Measurements from ENCODE around the gene TMEM156. TPM values are rescaled to one million over a fixed set of nuclear protein-coding genes. Genes with fewer than 3 reads are reported as not detected.

Gene TMEM156
- total RNA-seq, 1 donor from 2014 or later, result 29.5 TPM

DNA sequence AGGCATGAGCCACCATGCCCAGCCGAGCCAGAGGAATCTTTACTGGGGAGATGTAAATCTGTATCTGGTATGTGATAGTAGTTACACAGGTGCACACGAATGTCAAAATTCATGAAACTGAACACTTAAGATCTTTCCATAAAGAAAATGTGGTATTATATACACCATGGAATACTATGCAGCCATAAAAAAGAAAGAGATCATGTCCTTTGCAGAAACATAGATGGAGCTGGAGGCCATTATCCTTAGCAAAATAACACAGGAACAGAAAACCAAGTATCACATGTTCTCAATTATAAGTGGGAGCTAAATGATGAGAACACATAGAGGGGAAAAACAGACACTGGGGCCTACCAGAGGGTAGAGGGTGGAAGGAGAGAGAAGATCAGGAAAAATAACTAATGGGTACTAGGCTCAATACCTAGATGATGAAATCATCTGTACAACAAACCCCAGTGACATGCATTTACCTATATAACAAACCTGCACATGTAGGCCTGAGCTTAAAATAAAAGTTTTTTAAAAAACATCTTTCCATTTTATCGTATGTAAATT is 7.8 kb downstream of the TMEM156 start:
- H3K27ac Mint-ChIP-seq, result peak overlapping the region; percentile 71

DNA sequence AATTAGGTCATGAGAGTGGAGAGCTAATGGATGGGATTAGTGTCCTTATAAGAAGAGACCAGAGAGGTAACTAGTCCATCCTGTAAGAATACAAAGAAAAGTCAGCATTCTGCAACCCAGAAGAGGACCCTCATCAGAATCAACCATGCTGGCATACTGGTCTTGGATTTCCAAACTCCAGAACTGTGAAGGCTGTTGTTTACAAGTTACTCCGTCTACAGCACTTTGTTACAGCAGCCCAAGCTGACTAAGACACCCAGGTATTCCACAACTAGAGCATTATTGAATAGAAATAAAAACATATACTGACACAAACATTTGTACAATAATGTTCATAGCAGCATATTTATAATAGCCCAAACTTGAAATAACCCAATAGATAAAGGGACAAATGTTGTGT is 9.2 kb downstream of the TMEM156 start:
- intact Hi-C loops (cut with micrococcal nuclease), result no loop called here
- ChIA-PET POLR2A (interaction anchor here (0.7 to 14.9 kb wide), 2 partner anchors 14 to 21 kb away, joined by 3 to 215 read pairs; no protein-coding TSS in a partner anchor), CTCF (interaction anchor here (0.6 kb wide), 1 partner anchor 23 kb away, joined by 4 read pairs; no protein-coding TSS in a partner anchor)
- Mint-ChIP-seq H3K4me1 (peaks cover 69% of the 10 kb centered on the region), H3K4me3 (no peak overlapping the region), H3K36me3 (ENCODE audit: low read depth) (peaks cover 42% of the 10 kb centered on the region), H3K9me3 (peaks cover 4% of the 10 kb centered on the region), H3K27me3 (no peaks in the 10 kb centered on the region), H3K27ac (peak overlapping the region; percentile 9)
- TF ChIP-seq, protein P1, sequence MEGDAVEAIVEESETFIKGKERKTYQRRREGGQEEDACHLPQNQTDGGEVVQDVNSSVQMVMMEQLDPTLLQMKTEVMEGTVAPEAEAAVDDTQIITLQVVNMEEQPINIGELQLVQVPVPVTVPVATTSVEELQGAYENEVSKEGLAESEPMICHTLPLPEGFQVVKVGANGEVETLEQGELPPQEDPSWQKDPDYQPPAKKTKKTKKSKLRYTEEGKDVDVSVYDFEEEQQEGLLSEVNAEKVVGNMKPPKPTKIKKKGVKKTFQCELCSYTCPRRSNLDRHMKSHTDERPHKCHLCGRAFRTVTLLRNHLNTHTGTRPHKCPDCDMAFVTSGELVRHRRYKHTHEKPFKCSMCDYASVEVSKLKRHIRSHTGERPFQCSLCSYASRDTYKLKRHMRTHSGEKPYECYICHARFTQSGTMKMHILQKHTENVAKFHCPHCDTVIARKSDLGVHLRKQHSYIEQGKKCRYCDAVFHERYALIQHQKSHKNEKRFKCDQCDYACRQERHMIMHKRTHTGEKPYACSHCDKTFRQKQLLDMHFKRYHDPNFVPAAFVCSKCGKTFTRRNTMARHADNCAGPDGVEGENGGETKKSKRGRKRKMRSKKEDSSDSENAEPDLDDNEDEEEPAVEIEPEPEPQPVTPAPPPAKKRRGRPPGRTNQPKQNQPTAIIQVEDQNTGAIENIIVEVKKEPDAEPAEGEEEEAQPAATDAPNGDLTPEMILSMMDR (IDR thresholded peaks at IDR 0.05), result no peak
- ATAC-seq (ENCODE audit: low read depth), result no peak
- no peak for DNase-seq

More for the DNA sequence above, 7.8 kb downstream of the TMEM156 start:
- Mint-ChIP-seq H3K36me3 (ENCODE audit: low read depth) (peaks cover 34% of the 10 kb centered on the region), H3K4me1 (peaks cover 70% of the 10 kb centered on the region), H3K4me3 (no peak overlapping the region), H3K9me3 (peaks cover 4% of the 10 kb centered on the region), H3K27me3 (no peaks in the 10 kb centered on the region)
- ATAC-seq (ENCODE audit: low read depth) (no peak), DNase-seq (no peak)
- POLR2A ChIA-PET, result interaction anchor here (14.9 kb wide), 1 partner anchor 20 kb away, joined by 215 read pairs; no protein-coding TSS in a partner anchor
- TF ChIP-seq, protein P1 (IDR thresholded peaks at IDR 0.05), result no peak
- intact Hi-C loops (cut with micrococcal nuclease), result no loop called here
- CTCF ChIA-PET, result interaction anchor here (1.0 to 1.1 kb wide), 2 partner anchors 19 to 29 kb away, joined by 3 read pairs; no protein-coding TSS in a partner anchor

- Mint-ChIP-seq H3K4me1 (peaks cover 68% of the 10 kb centered on the region), H3K27me3 (no peaks in the 10 kb centered on the region), H3K9me3 (peaks cover 8% of the 10 kb centered on the region), H3K36me3 (ENCODE audit: low read depth) (peaks cover 47% of the 10 kb centered on the region), H3K4me3 (no peak overlapping the region), H3K27ac (no peak overlapping the region)
- ATAC-seq (ENCODE audit: low read depth), result no peak
- POLR2A ChIA-PET, result interaction anchor here (14.9 kb wide), 1 partner anchor 22 kb away, joined by 215 read pairs; no protein-coding TSS in a partner anchor
- TF ChIP-seq, protein P1 (IDR thresholded peaks at IDR 0.05), result no peak
- intact Hi-C loops (cut with micrococcal nuclease), result no loop called here
- no peak for DNase-seq
- CTCF ChIA-PET, result no interaction called here
These were observed 10.0 kb downstream of the TMEM156 start for GRCh38 chr4:39022241-39022640.

DNA sequence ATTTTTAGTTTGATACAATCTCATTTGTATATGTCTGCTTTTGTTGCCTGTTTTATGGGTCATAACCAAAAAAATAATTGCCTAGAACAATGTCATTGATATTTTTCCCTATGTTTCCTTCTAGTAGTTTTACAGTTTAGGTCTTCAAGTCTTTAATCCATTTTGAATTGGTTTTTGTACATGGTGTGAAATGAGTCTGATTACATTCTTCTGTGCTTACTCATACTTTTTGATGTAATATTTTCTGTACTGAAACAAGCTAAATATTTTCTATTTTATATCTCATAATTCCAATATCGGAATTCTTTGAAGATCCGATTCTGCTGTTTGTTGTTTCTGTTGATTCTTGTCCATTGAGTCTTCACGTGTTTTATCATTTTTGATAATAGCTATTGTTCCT is 10.6 kb downstream of the TMEM156 start:
- Mint-ChIP-seq H3K27me3 (no peaks in the 10 kb centered on the region), H3K36me3 (ENCODE audit: low read depth) (peaks cover 49% of the 10 kb centered on the region)

DNA sequence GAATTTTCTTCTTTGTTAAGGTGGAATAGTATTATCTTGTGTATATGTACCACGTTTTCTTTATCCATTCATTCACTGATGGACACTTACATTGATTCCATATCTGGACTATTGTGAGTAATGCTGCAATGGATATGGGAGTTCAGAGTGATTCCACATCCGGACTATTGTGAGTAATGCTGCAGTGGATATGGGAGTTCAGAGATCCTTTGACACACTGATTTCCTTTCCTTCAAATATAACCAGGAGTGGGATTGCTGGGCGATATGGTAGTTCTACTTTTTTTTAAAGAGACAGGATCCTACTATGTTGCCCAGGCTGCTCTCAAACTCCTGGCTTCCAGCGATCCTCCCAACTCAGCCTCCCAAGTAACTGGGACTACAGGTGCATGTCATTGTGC is 12.1 kb downstream of the TMEM156 start:
- peaks cover 19% of the 10 kb centered on the region for H3K9me3 Mint-ChIP-seq
- ChIA-PET POLR2A (no interaction called here), CTCF (no interaction called here)
- H3K27me3 Mint-ChIP-seq, result no peaks in the 10 kb centered on the region
- H3K27ac Mint-ChIP-seq, result peak overlapping the region; percentile 43
- no peak overlapping the region for H3K4me3 Mint-ChIP-seq
- ATAC-seq (ENCODE audit: low read depth), result no peak
- TF ChIP-seq, protein P1 (IDR thresholded peaks at IDR 0.05), result no peak
- intact Hi-C loops (cut with micrococcal nuclease), result no loop called here
- H3K4me1 Mint-ChIP-seq, result peaks cover 62% of the 10 kb centered on the region
- no peak for DNase-seq
- H3K36me3 Mint-ChIP-seq (ENCODE audit: low read depth), result peaks cover 58% of the 10 kb centered on the region

More for the DNA sequence above, 10.6 kb downstream of the TMEM156 start:
- Mint-ChIP-seq H3K27ac (no peak overlapping the region), H3K9me3 (peaks cover 10% of the 10 kb centered on the region), H3K4me1 (peaks cover 66% of the 10 kb centered on the region), H3K4me3 (no peak overlapping the region)
- DNase-seq (no peak), ATAC-seq (ENCODE audit: low read depth) (no peak)
- intact Hi-C loops (cut with micrococcal nuclease), result no loop called here
- ChIA-PET CTCF (no interaction called here), POLR2A (no interaction called here)
- TF ChIP-seq, protein P1 (IDR thresholded peaks at IDR 0.05), result no peak
